SK-MEL-5 (cell line): ENCODE data around the gene KLC3. TPM values are rescaled to one million over a fixed set of nuclear protein-coding genes. Genes with fewer than 3 reads are reported as not detected.

Experiments
- DNase-seq: peaks from one replicate; pipeline ENCODE4 v3.0.0-alpha.2; 2016; ENCODE audit warnings: low read depth, low spot score
- in situ Hi-C: cut with HindIII; loops from 2 replicates; pipeline ENCODE4 v1.10.0; 2016; ENCODE audit warnings: low sequenced_read_pairs, high pct_unique_total_duplicates, low pct_unique_long_range_greater_than_20kb
- total RNA-seq: library from RNA; depleted of rRNA; stranded (reverse); fragments of >200 nt; shearing (Covaris generic); gene quantifications from 2 replicates; pipeline ENCODE4 v1.2.3, GENCODE V29; 2014; rRNA removed

KLC3 gene
- total RNA-seq, 1 experiment from 2014 or later = 1.3 TPM

DNA sequence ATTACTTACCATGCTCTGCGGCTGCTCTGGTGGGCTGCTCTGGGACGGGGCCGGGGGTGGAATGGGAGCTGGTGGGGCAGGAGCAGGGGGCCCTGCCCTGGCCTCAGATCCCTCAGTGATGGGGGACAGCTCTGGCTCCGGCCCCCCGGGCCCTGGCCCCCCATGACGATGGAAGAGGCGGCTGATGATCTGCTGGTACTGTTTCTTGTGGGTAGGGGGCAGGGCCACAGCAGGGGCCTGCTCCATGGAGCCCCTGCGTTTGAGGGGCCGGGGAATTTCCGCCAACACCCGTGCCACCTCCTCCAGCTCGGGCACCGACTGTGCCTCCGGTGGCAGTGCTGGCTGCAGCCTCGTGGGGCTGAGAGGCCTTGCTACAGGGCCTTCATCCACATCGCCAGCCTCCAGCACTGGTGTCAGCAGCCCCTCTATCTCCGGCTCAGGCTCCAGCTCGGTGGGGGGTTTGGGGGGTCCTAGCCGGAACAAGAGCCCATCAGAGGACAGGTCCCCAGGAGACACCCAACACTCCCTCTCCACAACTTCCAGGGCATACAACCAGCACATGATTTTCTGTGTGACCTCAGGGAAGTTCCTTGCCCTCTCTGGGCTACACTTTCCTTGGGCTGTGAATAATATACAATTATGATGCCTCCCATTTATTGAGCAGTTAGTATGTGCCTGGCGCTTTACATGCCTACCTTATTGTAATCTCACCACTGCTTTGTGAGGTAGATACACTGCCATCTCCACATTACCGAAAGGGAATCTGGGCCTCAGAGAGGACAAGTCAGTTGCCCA is 51.5 kb downstream of the KLC3 start:
- DNase-seq = no peak
- in situ Hi-C loops = no loop called here

DNA sequence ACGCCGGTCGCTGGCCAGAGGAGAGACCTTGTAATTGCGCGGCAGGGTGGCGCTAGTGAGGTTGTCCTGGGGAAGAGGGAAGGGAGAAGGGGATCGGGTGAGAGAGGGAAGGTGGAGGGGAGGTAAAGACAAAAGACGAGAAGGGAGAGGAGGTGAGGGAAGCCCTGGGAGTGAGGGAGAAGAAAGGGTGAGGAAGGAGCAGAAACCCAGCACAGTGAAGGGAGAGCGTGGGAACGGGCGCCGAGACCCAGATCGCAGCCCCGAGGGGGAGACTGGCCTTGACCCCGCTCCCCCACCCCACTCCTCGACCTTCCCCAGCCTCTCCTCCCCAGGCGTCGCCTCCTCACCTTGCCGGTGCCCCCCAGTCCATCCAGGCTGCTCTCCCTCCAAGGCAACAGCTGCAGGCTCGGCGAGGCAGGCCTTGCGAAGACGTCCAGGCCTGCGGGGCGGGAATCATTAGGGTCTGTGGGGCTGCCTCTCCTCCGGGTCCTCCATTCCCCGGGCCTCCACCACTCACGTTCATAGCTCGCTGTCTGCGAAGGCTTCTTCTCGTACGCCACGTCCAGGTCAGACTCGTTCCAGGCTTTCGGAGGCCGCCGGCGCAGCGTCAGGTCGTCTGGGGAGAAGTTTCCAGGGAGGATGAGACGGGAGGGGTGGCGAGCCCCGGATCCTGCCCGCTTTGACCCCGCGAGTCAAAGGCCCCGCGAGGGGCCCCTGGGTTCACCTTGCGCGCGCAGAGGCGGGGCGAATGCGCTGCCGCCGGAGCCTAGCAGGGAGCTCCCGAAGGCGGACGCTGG is 55.5 kb downstream of the KLC3 start:
- no peak for DNase-seq
- in situ Hi-C loops = no loop called here

DNA sequence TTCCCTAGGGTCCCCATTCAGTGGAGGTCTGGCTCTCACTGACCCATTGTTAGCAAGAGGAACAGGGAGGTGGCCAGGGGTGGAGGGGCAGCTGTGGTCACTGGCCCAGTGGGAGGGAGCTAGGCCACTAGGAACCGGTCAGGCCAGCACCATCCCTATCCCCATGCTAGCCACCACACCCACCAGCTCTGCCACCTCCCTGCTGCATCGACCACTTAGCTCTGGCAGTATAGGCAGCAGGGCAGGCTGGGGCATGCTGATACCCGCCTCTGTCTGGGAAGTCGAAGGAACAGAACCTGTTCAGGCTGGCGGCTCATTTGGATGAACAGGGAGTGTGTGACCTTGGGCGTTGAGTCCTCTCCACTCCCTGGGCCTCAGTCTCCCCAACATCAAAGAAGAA is 59.6 kb downstream of the KLC3 start:
- in situ Hi-C loops = no loop called here
- no peak for DNase-seq

Other genes starting within 250 kb of the KLC3 start
- 41.2 and 46.0 TPM in 2 replicates for gene PPP1R37, start 247.6 kb upstream of the KLC3 start, total RNA-seq
- 0.03 TPM in 1 of 2 replicates, not detected in the other for gene NKPD1, start 179.8 kb upstream of the KLC3 start, total RNA-seq
- gene TRAPPC6A, start 162.5 kb upstream of the KLC3 start, total RNA-seq = 22.1 and 22.3 TPM in 2 replicates
- gene BLOC1S3, start 162.0 kb upstream of the KLC3 start, total RNA-seq = 3.7 and 5.3 TPM in 2 replicates
- not detected in 2 replicates for gene EXOC3L2, start 95.3 kb upstream of the KLC3 start, total RNA-seq
- gene MARK4, start 89.5 kb upstream of the KLC3 start, total RNA-seq = 7.2 and 7.7 TPM in 2 replicates
- gene CKM, start 17.9 kb upstream of the KLC3 start, total RNA-seq = not detected in 2 replicates
- gene ERCC2, start 29.8 kb downstream of the KLC3 start, total RNA-seq = 10.7 and 13.8 TPM in 2 replicates
- 1.5 and 1.8 TPM in 2 replicates for gene PPP1R13L, start 64.3 kb downstream of the KLC3 start, total RNA-seq
- 19.3 and 20.2 TPM in 2 replicates for gene POLR1G, start 65.9 kb downstream of the KLC3 start, total RNA-seq
- 125 and 138 TPM in 2 replicates for gene ERCC1, start 83.2 kb downstream of the KLC3 start, total RNA-seq
- 0.13 and 0.42 TPM in 2 replicates for gene FOSB, start 127.2 kb downstream of the KLC3 start, total RNA-seq
- gene RTN2, start 156.3 kb downstream of the KLC3 start, total RNA-seq = 10.0 and 12.8 TPM in 2 replicates
- 0.74 and 1.9 TPM in 2 replicates for gene PPM1N, start 157.7 kb downstream of the KLC3 start, total RNA-seq
- 42.6 and 44.1 TPM in 2 replicates for gene VASP, start 166.7 kb downstream of the KLC3 start, total RNA-seq
- 7.0 and 10.2 TPM in 2 replicates for gene OPA3, start 244.1 kb downstream of the KLC3 start, total RNA-seq